Measurements from ENCODE around the gene C6orf132.
"Not testable (repeated sequence)": the region's sequence is repeated elsewhere in the genome, so short reads cannot be mapped to it uniquely, and the experiment has no call there.

C6orf132 gene, protein sequence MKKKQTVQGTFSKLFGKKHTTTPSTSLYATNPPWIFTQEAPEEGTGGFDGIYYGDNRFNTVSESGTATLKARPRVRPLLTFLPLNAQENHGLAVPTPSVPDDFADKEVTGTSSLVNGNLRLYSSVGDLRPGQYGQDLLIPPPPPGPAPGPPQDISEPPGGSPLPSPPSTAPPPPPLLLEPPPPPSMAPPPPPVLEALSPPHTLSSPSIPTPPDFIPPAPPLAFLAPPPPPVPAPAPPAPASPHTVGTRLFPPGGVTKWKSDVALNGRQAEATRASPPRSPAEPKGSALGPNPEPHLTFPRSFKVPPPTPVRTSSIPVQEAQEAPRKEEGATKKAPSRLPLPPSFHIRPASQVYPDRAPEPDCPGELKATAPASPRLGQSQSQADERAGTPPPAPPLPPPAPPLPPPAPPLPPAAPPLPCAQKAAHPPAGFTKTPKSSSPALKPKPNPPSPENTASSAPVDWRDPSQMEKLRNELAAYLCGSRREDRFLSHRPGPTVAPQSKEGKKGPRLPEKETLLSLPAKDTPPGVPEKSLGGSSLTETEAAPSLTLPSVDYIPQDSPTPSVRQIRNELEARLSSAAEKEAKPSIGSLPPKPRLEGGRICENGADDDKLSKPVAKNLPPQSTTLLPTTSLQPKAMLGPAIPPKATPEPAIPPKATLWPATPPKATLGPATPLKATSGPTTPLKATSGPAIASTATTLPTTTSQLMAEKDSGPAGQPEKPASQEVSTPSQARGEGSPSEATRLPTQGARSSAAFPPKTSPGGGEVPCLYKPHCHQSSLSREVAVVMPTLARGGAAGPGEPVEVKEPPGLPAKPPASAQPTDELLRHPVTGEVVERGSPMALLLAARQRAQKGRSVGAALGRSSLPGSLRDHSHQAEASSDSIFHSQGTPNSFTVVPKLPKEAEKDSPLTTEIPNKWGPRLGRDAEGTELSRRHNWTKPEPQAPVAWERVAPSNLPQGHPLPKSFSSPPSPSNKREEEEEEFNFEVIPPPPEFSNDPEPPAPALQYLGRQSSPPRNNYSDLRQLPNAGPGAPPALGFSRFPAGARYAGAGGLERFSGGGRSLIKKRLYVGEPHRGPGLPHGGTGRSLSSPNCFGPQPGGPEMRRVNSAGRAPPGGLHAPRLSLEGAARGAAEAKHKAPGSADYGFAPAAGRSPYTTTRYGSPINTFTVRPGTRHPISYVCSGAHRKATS

DNA sequence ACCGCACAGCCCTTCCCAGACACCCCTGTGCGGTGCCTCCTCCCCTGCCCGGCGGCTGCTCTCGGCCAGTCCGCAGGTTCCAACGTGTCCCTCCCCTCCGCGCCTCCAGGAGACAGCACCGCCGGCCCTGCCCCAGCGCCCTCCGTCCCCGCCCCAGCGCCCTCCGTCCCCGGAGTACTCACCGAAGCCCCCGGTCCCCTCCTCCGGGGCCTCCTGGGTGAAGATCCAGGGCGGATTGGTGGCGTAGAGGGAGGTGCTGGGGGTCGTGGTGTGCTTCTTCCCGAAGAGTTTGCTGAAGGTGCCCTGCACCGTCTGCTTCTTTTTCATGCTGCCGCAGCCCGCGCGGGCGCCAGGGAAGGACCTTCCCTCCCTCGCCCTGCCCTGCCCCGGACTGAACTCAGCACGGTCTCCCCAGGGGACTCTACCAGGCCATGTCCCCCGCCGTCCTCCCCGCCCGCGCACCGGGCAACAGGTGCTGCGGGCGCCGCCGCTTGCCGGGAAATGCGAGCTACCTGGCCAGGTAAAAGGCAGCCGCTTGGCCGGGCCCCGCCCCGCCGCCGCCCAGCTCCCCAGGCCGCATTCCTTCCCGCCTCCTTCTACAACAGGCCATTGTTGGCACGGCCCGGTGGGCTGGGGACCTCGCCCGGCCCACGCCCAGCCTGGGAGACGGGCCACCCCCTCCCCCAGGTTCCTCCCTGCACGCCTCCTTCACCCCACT is at the start of gene C6orf132:
C6orf132 (minus strand) TSS at position 503 of the 718 bp plus-strand sequence; CDS start at position 327, 176 bp downstream.
- no peak for DNase-seq (ENCODE audit: low read depth)

DNA sequence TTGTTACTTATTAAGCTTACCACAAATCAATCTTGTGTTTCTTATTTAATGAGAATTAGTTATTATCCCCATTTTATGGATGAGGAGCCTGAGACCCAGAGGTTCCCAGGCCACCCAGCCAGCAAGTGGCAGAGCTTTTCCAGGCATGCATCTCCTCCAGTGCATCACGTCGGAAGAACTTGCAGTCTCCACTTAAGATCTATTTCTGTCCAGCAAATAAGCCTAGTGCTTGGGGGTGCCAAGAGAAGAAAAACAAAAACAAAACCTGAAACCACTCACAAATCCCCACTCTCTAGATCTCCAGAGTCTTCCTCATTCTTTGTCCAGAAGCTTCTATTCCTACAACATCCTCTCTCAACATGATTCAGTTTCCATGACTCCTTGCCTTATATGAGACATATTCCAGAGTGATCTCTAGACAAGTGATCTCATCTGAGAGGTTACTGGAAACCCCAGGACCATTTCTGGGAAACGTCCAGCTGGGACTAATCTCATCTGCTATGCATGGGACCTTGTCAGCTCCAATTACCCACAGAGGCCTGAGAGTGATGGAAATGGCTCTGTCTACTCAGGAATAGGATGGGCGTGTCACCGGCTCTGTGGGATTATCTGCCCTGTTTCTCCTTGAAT is 48.2 kb upstream of the C6orf132 start:
- DNase-seq (ENCODE audit: low read depth), result no peak

DNA sequence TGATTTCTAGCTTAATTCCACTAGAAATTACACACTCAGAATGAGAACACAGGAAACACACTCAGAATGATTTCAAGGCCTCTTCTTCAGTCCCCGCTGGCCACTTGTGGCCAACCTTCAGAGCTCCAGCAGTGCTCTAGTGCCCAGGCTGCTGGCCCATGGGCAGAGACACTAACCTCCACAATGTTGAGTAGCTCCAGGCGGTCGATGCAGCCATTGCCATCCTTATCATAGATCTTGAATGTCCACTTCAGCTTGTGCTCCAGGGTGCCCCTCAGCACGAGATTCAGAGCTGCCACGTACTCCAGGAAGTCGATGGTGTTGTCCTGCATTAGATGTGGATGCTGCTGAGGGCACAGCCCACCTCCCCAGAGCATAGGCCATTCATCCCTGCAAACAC is 46.0 kb upstream of the C6orf132 start:
- no peak for DNase-seq (ENCODE audit: low read depth)

DNA sequence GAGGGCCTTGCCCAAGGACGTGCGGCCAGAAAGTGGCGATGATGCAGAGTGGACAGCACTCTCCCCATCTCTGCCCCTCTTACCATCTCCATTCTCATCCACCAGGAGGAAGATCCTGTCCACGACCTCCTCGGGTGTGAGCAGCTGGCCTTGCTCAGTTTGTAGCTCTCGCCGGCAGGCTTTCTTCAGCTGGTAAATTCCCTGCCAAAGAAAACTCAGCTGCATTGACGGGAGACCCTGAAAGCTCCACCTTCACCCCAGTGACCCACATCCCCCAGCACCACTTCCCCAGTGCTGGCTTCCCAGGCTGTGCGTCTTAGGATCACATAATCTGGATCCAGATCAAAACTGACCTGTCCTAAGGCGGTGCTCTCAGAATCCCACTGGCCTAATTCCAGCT is 43.2 kb upstream of the C6orf132 start:
- no peak for DNase-seq (ENCODE audit: low read depth)

DNA sequence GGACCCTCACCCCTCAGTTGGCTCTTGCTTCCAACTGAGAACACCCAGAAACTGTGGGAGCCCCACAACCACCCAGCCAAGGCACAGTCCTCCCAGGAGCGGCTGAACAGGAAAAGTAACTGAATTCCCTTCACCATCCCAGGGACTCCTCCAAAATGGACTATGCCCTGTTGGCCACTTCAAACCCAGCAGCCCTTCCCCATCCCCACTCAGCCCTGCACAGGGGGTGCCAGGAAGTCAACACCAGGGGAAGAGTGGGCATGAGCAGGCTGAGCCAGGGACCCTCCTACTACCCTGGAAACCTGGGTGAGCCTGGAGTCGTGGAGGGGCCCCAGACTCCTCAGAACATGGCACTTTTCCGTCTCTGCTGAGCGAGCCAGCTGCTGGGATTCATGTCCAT is 42.1 kb upstream of the C6orf132 start:
- DNase-seq (ENCODE audit: low read depth), result no peak

DNA sequence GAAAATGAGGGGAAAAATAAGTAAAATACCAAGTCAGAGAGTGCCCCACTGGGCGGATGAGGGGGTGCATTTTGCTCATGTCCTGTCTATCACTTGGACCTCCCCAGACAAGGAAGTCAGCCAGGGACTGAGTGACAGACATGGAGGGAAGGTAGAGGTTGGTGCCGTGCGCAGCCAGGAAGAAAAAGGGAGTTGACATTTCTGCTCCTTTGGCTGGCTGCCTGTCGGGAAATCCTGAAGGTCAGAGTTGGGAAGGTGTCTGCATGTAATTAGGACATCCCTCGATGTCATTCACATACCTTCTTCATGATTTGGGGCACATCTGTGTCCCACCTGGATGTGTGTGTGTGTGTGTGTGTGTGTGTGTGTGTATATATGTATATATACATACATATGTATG is 39.7 kb upstream of the C6orf132 start:
- DNase-seq (ENCODE audit: low read depth), result no peak

DNA sequence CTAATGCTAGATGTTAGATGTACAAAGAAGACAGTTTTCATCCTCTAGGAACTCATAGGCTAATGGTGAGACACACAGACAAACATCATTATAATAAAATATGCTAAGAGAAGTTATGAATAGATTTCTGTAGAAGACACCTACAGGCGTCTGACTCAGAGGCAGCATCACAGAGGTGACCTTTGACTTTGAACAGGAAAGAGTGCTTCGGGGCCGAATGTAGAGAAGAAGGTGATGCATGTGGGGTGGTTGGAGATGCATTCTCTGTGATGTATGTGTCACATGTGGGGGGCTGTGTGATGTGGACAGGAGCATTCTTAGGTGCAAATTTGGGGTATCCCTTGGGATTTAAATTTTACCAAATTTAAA is 37.5 kb upstream of the C6orf132 start:
- no peak for DNase-seq (ENCODE audit: low read depth)

DNA sequence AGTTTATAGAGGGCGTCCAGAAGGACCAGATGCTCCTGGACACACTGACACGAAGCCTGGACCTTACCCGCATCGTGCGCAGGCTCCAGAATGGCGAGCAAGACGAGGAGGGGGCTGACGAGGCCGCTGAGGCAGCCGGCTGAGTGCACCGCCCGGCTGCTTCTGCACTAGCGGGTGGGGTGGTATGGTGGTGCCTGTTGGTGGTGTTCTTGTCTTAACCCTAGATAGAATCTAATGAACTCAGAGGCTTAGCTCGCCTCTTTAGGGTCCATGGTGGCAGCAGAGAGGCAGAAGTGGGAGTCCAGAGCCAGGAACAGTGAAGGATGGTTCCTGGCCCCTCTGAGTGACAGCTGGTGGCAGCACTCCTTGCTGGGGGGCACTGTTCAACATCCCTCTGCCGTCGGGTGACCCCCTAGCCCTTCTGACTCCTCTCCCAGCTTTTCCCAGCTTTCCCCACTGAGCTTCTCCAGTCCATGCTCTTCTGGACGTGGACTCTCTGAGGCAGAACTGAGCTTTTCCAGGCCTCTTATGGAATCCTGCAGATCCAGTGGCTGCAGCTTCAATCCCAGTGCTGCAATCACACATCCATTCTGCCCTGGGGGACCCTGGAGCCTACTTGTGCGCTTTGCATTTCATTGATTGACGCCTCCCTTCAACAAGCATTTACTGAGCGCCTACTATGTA is 37.0 kb upstream of the C6orf132 start:
- DNase-seq (ENCODE audit: low read depth), result no peak

DNA sequence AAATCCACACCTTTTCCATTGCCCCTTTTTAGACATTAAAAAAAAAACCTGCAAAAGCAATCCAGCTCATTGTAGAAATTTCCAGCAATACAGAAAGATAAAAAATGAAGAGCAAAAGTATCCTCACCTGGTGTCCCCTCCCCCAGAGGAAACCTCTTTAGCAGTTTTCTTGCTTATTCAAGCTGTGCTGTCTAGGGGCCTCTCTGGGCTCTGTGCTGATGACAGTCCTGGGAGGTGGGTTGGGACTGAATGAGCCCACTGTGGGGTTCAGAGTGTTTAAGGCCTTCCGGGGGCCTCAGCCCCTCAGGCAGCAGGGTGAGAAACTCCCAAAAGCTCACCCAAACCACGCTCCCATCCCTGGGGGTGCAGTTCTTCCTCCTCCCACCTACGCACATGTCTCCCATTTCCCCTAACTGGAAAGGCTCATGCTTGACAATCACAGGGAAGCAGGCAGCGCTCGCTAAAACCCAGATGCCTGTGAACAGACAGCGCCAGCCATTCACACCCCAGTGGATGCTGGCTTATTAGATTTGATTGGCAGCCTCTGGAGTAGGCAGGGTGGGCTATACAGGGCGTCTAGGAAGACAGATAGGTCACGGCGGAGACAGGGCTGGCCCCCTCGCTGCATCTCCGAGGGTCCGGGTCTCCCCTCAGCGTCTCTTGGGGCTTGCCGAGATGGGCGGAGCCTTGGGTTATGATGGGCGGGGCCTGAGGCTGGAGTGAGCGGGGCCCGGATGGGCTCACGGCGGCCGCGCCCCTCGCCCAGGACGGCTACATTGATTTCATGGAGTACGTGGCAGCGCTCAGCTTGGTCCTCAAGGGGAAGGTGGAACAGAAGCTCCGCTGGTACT is 35.3 kb upstream of the C6orf132 start:
- no peak for DNase-seq (ENCODE audit: low read depth)

DNA sequence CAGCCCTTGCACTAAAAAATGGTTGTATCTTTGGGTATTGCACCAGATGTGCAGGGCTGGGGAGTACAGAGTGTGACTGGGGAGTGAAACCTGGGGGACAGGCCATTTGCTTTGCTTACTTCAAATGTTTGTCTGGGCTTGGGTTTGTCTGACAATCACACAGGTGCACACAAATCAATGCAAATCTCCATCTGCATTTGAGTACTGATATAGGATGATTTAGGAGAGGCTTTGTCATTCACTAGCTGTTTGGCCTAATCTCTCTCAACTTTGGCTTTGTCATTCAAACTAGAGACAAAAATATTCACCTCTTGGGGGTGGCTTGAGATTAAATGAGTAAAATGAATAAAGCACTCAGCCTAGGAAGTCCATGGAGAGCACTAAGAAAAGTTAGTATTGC is 34.6 kb upstream of the C6orf132 start:
- no peak for DNase-seq (ENCODE audit: low read depth)

DNA sequence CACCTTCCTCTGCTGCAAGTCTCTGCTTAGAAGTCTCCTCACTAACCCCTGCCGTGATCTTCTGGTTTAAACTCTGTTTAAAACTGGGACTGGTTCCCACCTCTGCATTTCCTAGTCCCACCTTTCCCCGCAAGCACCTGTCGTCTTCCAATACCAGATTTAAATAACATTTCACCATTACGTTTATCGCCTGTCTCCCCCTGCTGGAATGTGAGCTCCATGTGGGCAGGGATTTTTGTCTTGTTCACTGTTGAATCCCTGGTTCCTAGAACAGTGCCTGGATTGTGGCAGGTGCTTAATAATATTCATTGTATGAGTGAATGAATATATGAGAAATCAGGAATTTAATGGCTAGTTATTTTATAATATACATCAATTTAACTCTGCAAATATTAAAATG is 33.4 kb upstream of the C6orf132 start:
- DNase-seq (ENCODE audit: low read depth), result no peak

DNA sequence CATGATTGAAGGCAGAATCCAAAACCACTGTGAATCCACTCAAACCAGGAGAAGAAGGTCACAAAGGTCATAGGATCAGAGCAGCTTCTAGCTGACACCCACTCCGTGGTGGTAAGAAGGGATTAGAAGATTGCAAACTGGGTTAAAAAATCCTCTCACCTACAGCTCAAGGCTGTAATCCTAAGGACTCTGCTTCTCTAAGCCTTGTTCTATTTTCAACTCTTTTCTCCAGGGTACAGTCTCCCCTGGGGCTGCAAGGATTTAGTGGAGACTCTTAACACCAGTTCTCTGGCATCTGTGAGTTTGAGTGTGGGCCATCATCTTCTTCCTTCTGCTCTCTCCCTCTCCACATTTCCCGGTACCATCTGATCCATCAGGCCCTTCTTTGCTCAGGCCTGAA is 30.7 kb upstream of the C6orf132 start, which contains the start of gene GUCA1A:
GUCA1A (plus strand) TSS at position 264 of the 400 bp plus-strand sequence. CDS start 250 bp downstream, outside the sequence.
- no peak for DNase-seq (ENCODE audit: low read depth)

DNA sequence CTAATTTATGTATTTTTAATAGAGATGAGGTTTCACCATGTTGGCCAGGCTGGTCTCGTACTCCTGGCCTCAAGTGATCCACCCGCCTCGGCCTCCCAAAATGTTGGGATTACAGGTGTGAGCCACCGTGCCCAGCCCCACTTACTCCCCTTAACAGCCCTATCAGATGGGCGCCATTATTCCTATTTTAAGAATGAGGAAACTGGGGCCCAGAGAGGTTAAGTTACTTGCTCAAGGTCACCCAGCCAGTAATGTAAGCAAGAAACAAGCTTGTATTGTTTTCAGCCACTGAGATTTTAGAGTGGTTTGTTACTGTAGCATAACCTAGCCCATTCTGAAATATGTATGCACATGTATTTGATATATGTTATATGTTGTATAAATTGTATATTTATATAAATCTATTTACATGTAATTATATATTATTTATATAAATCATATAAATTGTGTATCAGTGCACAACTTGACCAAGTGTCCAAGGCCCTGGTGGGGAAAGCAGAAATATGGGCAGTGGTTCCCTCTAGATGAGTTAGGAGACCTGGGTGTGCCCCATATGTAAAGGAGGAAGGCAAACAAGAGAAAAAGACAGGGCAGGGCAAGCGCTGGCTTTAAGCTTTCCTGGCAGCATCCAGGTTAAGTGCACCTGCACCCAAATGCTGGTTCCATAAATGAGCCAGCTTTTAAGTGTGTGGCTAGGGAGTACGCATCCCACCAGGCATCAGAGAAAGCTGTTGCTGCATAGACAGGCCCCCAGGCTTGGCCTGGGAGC is 29.6 kb upstream of the C6orf132 start:
- DNase-seq (ENCODE audit: low read depth), result no peak

DNA sequence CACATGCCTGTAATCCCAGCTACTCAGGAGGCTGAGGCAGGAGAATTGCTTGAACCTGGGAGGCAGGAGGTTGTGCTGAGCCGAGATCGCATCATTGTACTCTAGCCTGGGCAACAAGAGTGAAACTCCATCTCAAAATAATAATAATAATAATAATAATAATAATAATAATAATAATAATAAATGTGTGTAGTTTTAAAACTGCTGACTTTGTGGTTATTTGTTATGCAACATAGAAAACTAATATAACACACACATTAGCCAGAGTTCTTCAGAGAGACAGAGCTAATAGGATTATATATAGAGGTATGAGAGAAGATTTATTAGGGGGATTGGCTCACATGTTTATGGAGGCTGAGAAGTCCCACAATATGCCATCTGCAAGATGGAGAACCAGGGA is 27.4 kb upstream of the C6orf132 start:
- DNase-seq (ENCODE audit: low read depth), result not testable (repeated sequence)

DNA sequence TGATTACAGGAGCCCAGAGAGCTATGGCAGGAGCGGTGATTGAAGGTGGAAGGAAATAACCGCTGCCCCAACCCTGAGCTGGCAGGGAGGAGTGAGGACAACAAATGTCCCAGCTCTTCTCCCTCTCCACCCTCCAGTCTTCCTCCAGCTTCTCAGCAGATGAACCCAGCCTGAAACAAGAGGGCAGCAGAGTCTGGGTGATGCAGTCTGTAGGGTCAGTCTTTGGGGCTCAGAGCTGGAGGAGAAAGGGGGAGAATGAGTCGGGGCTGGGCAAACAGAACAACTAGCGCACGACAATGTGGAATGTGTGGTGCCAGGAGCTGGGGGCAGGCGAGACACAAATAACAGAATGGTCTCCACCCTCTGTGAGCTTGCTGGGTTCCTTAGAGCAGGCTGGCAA is 26.2 kb upstream of the C6orf132 start:
- no peak for DNase-seq (ENCODE audit: low read depth)

DNA sequence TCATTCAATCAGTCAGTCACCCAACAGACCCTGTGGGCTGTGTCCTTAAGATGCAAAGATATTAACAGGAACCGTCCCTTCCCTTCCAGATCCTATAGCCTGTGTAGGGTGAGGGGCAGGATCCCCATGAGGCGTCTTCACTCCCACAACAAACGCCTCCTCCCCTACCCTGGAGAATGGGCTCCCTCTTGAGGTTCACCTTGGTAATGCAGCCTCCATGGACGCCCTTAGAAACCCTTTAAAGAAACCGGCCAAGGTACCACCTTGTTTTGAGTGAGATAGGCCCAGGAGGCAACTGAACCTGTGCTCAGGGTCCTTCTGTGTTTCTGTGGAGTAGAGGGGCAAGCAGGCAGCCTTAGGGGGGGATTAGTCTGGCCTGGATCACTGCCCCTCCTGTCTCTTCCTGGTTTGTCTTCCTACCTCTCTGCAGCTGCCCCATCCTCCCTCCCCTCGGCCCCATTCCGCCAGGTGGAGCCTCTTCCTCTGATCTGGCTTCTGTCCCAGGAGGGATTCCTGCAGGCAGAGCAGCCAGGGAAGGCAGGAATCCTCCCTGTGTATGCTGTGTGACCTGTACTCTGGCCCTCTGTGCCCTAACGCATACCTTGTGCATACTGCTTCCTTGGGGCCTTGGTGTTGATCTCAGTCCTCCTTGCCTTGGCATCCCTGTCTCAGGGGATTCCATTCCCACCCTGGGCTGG is 24.2 kb upstream of the C6orf132 start:
- DNase-seq (ENCODE audit: low read depth), result peak; percentile 58

DNA sequence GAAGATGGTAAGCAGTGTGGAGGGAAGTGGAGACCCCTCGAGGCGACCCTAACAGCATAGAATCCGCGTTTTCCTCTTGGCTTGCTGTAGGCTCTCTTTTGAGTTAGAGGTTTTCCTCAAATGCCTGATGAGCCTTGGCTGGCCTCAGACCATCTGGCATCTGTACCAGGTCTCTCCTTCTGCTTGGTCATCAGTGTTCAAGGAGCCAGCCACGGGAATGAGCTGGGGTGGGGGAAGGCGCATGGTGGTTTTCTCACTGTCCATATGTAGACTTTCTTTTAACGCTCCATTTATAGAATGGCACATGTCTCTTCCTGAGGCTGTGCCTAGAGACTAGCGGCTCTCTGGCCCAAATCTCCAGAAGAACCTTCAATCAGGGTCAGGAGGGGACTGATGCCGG is 22.6 kb upstream of the C6orf132 start:
- no peak for DNase-seq (ENCODE audit: low read depth)

DNA sequence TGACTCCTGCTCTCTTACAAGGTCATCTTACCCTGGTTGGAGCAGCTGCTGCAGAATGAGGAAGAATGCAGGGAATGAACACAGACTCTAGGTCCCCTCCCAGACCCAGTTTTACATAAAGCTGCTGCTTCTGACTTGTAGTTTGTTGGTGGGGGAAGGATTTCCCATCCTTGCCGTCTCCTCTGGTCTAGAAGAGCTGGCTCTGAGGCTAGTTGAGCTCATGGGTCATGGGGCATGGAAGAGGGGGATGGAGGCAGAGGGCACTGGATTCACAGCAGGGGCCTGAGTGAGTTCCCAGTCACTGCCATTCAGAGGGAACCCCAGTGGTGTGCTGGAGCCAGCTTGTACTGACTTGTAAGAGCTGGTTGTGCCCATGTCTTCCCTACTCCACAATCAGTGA is 21.6 kb upstream of the C6orf132 start:
- no peak for DNase-seq (ENCODE audit: low read depth)
